ENCODE measurements around the gene FSTL1.
A peak's percentile ranks its signal among the peaks of the same experiment; 100 is the strongest.

Gene FSTL1

DNA sequence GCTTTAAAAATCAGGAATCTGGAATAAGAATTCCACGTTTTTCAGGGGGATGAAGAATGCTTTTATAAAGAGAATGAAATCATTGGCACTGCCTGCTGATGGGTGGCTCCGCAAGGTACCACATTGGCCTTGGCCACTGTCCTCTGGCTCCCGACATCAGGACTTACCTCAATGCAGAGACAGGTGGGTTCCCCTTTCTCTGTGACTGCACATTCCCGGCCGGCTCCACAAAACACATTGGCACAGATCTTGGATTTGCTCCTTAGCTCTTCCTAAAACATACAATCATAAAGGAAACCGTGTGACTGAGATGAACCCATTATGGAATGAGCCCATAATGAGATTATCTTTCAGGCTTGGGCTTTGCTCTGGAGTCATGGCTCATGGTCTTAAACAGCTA, 35.0 kb downstream of the FSTL1 start:
- Histone ChIP-seq H3K79me1 (ENCODE audit: low read depth, low read length) (no peaks in the 10 kb centered on the region), H3K4me2 (ENCODE audit: insufficient read depth, low read length, poor library complexity, severe bottlenecking) (no peak overlapping the region), H3K23ac (ENCODE audit: low read depth, low read length, poor library complexity) (no peak overlapping the region), H2BK120ac (ENCODE audit: low read depth, low read length) (no peak overlapping the region), H2BK5ac (ENCODE audit: low read length) (no peak overlapping the region), H3K4me1 (ENCODE audit: control insufficient read depth in 2 of 2, insufficient read depth in 1 of 2, low read depth in 1 of 2, low read length in 2 of 2) (peaks cover 11 to 17% of the 10 kb centered on the region in 2 donors), H3K4ac (ENCODE audit: low read length) (no peak overlapping the region), H3K9me3 (replicated peaks in 1 of 2; ENCODE audit: control insufficient read depth in 2 of 2, insufficient read depth in 1 of 2, low read depth in 1 of 2, low read length in 2 of 2) (peaks cover 0 to 2% of the 10 kb centered on the region in 2 donors), H3K27ac (replicated peaks; ENCODE audit: low read length) (no peak overlapping the region), H2AK5ac (ENCODE audit: low read depth, low read length) (no peak overlapping the region), H2BK15ac (ENCODE audit: low read length) (no peak overlapping the region), H3K4me3 (ENCODE audit: low read length in 2 of 2) (no peak overlapping the region), H3K14ac (ENCODE audit: low read length) (no peak overlapping the region), H2AFZ (ENCODE audit: low read length) (no peak overlapping the region), H3K9ac (ENCODE audit: low read depth, low read length, poor library complexity) (no peak overlapping the region), H2BK12ac (ENCODE audit: low read length) (no peak overlapping the region), H3K27me3 (ENCODE audit: control insufficient read depth in 3 of 3, insufficient read depth in 3 of 3, low read depth in 1 of 3, low read length in 3 of 3) (no peaks in the 10 kb centered on the region), H4K8ac (ENCODE audit: low read depth, low read length) (no peak overlapping the region), H3K36me3 (replicated peaks in 1 of 2; ENCODE audit: control insufficient read depth in 2 of 2, insufficient read depth in 2 of 2, low read length in 2 of 2) (peaks cover 21 to 34% of the 10 kb centered on the region in 2 donors), H4K91ac (ENCODE audit: low read depth, low read length, poor library complexity) (no peak overlapping the region), H3K18ac (ENCODE audit: low read length) (no peak overlapping the region)
- no peak for DNase-seq (ENCODE audit: low spot score)
- WGBS, 2 donors (ENCODE audit: extremely low coverage in 2 of 2, insufficient read length in 2 of 2, insufficient replicate concordance in 1 of 2): no CpG with 5 or more reads among the region's 6 CpGs

DNA sequence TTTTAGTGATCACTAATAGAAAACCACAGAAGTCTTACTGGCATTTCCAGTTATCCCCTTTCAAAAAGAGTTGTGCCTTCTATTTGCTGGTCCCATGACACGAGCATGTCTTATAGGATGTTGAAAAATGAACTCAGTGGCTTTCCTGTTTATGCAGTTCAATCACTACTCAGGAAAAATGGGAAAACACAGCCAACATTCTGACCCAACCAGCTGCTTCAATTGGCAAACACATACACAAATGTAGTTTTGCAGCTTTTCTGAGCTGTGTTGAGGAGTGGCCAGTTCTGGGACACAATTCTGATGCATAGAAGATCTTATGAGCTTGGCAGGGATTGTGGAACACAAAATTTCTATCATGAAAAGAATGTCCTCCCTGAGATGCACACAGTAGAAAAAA, 40.3 kb downstream of the FSTL1 start:
- Histone ChIP-seq H3K4ac (ENCODE audit: low read length) (no peak overlapping the region), H4K8ac (ENCODE audit: low read depth, low read length) (no peak overlapping the region), H2BK12ac (ENCODE audit: low read length) (no peak overlapping the region), H2AK5ac (ENCODE audit: low read depth, low read length) (no peak overlapping the region), H3K79me1 (ENCODE audit: low read depth, low read length) (no peaks in the 10 kb centered on the region), H3K14ac (ENCODE audit: low read length) (no peak overlapping the region), H3K23ac (ENCODE audit: low read depth, low read length, poor library complexity) (no peak overlapping the region), H4K91ac (ENCODE audit: low read depth, low read length, poor library complexity) (no peak overlapping the region), H3K4me3 (ENCODE audit: low read length in 2 of 2) (no peak overlapping the region), H3K9me3 (replicated peaks in 1 of 2; ENCODE audit: control insufficient read depth in 2 of 2, insufficient read depth in 1 of 2, low read depth in 1 of 2, low read length in 2 of 2) (peaks cover 0 to 2% of the 10 kb centered on the region in 2 donors), H3K27me3 (ENCODE audit: control insufficient read depth in 3 of 3, insufficient read depth in 3 of 3, low read depth in 1 of 3, low read length in 3 of 3) (no peaks in the 10 kb centered on the region), H2BK120ac (ENCODE audit: low read depth, low read length) (no peak overlapping the region), H3K36me3 (replicated peaks in 1 of 2; ENCODE audit: control insufficient read depth in 2 of 2, insufficient read depth in 2 of 2, low read length in 2 of 2) (peaks cover 55 to 86% of the 10 kb centered on the region in 2 donors), H3K4me1 (ENCODE audit: control insufficient read depth in 2 of 2, insufficient read depth in 1 of 2, low read depth in 1 of 2, low read length in 2 of 2) (no peaks in the 10 kb centered on the region), H3K4me2 (ENCODE audit: insufficient read depth, low read length, poor library complexity, severe bottlenecking) (no peak overlapping the region), H3K18ac (ENCODE audit: low read length) (no peak overlapping the region), H2AFZ (ENCODE audit: low read length) (no peak overlapping the region), H3K27ac (replicated peaks; ENCODE audit: low read length) (no peak overlapping the region), H2BK15ac (ENCODE audit: low read length) (no peak overlapping the region), H2BK5ac (ENCODE audit: low read length) (no peak overlapping the region), H3K9ac (ENCODE audit: low read depth, low read length, poor library complexity) (no peak overlapping the region)
- no peak for DNase-seq (ENCODE audit: low spot score)
- no CpG with 5 or more reads among the region's 1 CpG for WGBS, 2 donors (ENCODE audit: extremely low coverage in 2 of 2, insufficient read length in 2 of 2, insufficient replicate concordance in 1 of 2)

DNA sequence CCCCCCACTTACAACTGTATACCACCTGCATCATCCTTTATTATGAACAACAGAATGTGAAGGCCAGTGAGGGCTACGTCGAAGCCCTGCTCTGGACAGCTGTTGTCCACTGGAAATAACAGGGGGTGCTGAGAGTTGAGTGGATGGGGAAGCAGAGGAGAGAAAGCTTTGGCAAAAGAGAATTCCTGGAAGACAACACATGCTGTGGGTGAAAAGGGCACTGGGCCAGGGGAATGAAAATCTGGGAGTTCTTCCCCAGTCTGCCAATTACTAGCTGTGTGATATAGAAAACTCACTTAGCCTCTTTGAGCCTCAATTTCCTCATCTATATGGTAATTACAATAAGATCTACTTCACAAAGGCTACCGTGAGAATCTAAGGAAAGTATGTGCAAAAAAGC, 40.7 kb downstream of the FSTL1 start:
- Histone ChIP-seq H3K18ac (ENCODE audit: low read length) (no peak overlapping the region), H4K91ac (ENCODE audit: low read depth, low read length, poor library complexity) (no peak overlapping the region), H3K27me3 (ENCODE audit: control insufficient read depth in 3 of 3, insufficient read depth in 3 of 3, low read depth in 1 of 3, low read length in 3 of 3) (no peaks in the 10 kb centered on the region), H2BK12ac (ENCODE audit: low read length) (no peak overlapping the region), H3K4me3 (ENCODE audit: low read length in 2 of 2) (no peak overlapping the region), H3K79me1 (ENCODE audit: low read depth, low read length) (no peaks in the 10 kb centered on the region), H3K9me3 (replicated peaks in 1 of 2; ENCODE audit: control insufficient read depth in 2 of 2, insufficient read depth in 1 of 2, low read depth in 1 of 2, low read length in 2 of 2) (peaks cover 0 to 2% of the 10 kb centered on the region in 2 donors), H2BK5ac (ENCODE audit: low read length) (no peak overlapping the region), H2BK120ac (ENCODE audit: low read depth, low read length) (no peak overlapping the region), H3K14ac (ENCODE audit: low read length) (no peak overlapping the region), H3K23ac (ENCODE audit: low read depth, low read length, poor library complexity) (no peak overlapping the region), H3K27ac (replicated peaks; ENCODE audit: low read length) (no peak overlapping the region), H3K4me2 (ENCODE audit: insufficient read depth, low read length, poor library complexity, severe bottlenecking) (no peak overlapping the region), H2AFZ (ENCODE audit: low read length) (no peak overlapping the region), H3K36me3 (replicated peaks in 1 of 2; ENCODE audit: control insufficient read depth in 2 of 2, insufficient read depth in 2 of 2, low read length in 2 of 2) (peaks cover 59 to 86% of the 10 kb centered on the region in 2 donors), H3K4ac (ENCODE audit: low read length) (no peak overlapping the region), H4K8ac (ENCODE audit: low read depth, low read length) (no peak overlapping the region), H3K4me1 (ENCODE audit: control insufficient read depth in 2 of 2, insufficient read depth in 1 of 2, low read depth in 1 of 2, low read length in 2 of 2) (no peaks in the 10 kb centered on the region), H2BK15ac (ENCODE audit: low read length) (no peak overlapping the region), H3K9ac (ENCODE audit: low read depth, low read length, poor library complexity) (no peak overlapping the region), H2AK5ac (ENCODE audit: low read depth, low read length) (no peak overlapping the region)
- no peak for DNase-seq (ENCODE audit: low spot score)
- no CpG with 5 or more reads among the region's 3 CpGs for whole genome bisulfite sequencing, 2 donors (ENCODE audit: extremely low coverage in 2 of 2, insufficient read length in 2 of 2, insufficient replicate concordance in 1 of 2)

DNA sequence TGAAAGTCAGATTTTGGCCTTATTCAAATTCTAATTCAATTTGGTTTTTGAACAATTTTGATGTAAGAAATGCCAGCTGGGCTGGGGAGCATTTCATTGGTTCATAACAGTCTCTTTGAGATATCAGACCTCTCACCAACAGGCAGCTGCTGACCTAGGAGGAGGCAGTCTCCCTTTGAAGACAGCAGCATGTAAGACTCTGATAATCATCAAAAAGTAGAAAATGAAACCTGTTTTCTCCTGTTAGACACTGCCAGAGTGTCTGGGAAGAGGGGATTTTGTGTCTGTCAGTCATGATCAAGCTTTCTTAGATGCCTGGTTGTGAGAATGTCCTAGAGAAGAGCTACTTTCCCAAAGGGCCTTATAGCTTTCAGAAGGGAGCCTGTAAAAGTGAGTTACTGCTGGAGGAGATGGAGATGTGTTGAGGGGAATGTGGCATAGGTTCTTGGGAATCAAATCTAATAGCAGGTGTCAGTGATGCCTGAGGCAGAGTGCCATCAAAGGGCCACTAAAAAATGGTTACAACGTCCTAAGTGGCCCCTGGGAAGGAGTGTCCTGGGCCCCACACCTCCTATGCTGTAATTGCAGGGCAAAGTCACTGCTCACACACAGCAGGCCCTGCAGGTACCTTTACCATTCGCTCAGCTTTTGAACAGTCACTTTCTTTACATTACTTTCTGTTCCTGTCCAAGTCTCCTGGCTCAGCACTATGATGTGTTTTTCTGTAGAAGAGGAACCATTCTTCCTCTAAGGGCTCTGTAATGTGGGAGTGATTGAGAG, 43.1 kb downstream of the FSTL1 start:
- Histone ChIP-seq H3K27ac (replicated peaks; ENCODE audit: low read length) (no peak overlapping the region), H2BK5ac (ENCODE audit: low read length) (no peak overlapping the region), H3K79me1 (ENCODE audit: low read depth, low read length) (no peaks in the 10 kb centered on the region), H3K14ac (ENCODE audit: low read length) (no peak overlapping the region), H3K18ac (ENCODE audit: low read length) (no peak overlapping the region), H4K8ac (ENCODE audit: low read depth, low read length) (no peak overlapping the region), H2BK12ac (ENCODE audit: low read length) (no peak overlapping the region), H3K4me3 (ENCODE audit: low read length in 2 of 2) (no peak overlapping the region), H3K4ac (ENCODE audit: low read length) (no peak overlapping the region), H2BK15ac (ENCODE audit: low read length) (no peak overlapping the region), H2AK5ac (ENCODE audit: low read depth, low read length) (no peak overlapping the region), H3K4me1 (ENCODE audit: control insufficient read depth in 2 of 2, insufficient read depth in 1 of 2, low read depth in 1 of 2, low read length in 2 of 2) (no peaks in the 10 kb centered on the region), H3K9ac (ENCODE audit: low read depth, low read length, poor library complexity) (peak overlapping the region; percentile 38), H3K27me3 (ENCODE audit: control insufficient read depth in 3 of 3, insufficient read depth in 3 of 3, low read depth in 1 of 3, low read length in 3 of 3) (no peaks in the 10 kb centered on the region), H3K36me3 (replicated peaks in 1 of 2; ENCODE audit: control insufficient read depth in 2 of 2, insufficient read depth in 2 of 2, low read length in 2 of 2) (peaks cover 69 to 100% of the 10 kb centered on the region in 2 donors), H3K4me2 (ENCODE audit: insufficient read depth, low read length, poor library complexity, severe bottlenecking) (no peak overlapping the region), H2BK120ac (ENCODE audit: low read depth, low read length) (no peak overlapping the region), H2AFZ (ENCODE audit: low read length) (no peak overlapping the region), H3K9me3 (replicated peaks in 1 of 2; ENCODE audit: control insufficient read depth in 2 of 2, insufficient read depth in 1 of 2, low read depth in 1 of 2, low read length in 2 of 2) (peaks cover 0 to under 1% of the 10 kb centered on the region in 2 donors), H4K91ac (ENCODE audit: low read depth, low read length, poor library complexity) (no peak overlapping the region), H3K23ac (ENCODE audit: low read depth, low read length, poor library complexity) (no peak overlapping the region)
- no peak for DNase-seq (ENCODE audit: low spot score)
- WGBS, 2 donors (ENCODE audit: extremely low coverage in 2 of 2, insufficient read length in 2 of 2, insufficient replicate concordance in 1 of 2): no CpG with 5 or more reads among the region's 2 CpGs
